ENCODE data around the gene RAP1A. TPM values are rescaled to one million over a fixed set of nuclear protein-coding genes. Genes with fewer than 3 reads are reported as not detected.
A peak's percentile ranks its signal among the peaks of the same experiment; 100 is the strongest.

The RAP1A gene
- total and polyA plus RNA-seq, 2 donors (not counting 3 experiments of a cell fraction or from before 2014, with no cell fraction given) = 17.8 to 56.4 TPM

DNA sequence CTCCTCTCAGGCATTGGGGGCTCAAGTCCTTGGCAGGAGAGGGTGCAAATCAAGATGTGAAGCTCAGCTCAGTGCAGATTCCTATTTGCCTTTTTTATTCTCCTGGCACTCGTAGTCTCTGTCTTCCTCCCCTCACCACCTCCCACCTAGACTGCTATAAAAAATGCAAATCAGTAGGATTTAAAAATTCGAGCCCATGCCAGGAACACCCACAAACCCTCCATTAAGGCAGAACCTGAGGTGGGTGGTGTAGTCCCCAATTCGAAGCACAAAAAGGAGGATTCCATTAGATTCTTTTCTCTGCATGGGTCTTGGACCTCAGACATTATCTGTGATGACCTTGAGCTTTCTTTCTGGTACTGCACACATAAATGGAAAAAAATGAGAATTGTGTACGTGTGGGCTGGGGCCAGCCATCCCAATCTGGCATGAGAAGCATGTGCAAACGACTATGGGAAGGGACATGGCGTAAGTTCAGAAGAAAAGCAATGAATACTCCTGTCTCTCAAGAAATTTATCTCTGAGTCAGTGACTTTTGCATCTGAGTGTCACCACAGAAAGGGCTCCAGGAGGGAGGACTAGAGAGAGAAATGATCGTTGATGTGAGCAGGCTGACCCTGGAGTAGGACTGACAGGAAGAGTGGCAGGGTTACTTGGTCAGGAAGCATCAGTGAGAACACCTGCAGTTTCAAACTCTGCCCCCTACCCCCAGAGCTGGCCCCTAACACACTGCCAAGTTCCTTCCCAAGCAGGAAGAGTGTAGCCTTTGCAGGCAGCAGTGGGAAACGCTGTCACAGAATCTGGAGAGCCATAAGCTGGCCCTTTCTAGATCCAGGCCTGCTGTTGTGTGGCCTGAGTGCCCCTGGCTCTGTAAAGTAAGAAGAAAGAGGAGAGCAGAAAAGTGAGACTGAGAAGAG is 117.9 kb downstream of the RAP1A start:
- dilution Hi-C loops (cut with MboI; ENCODE audit: extremely low pct_ligation_motif_present, low sequenced_read_pairs) (no loop called here), intact Hi-C loops (cut with micrococcal nuclease) (loop anchor here (10.0 kb wide), 1 partner anchor 773 kb away; the partner anchor contains the start of gene LRIF1)
- ChIA-PET POLR2A (no interaction called here), CTCF (interaction anchor here (1.2 to 6.2 kb wide), 8 partner anchors 9 to 229 kb away, joined by 3 to 66 read pairs (median 8); no protein-coding TSS in a partner anchor)
- no peak overlapping the region for H3K9ac ChIP-seq (replicated peaks; ENCODE audit: extremely low read depth, insufficient read depth, low read length)
- no peaks in the 10 kb centered on the region for H3K79me2 ChIP-seq (ENCODE audit: control insufficient read depth, insufficient read depth, low read length)
- no peaks in the 10 kb centered on the region for H3K9me1 ChIP-seq (replicated peaks; ENCODE audit: control insufficient read depth, extremely low read depth, insufficient read depth, low read length)
- TF ChIP-seq MYC (IDR thresholded peaks at IDR 0.05; ENCODE audit: low read depth, low read length) = no peak
- TF ChIP-seq POLR2A (IDR thresholded peaks at IDR 0.05; ENCODE audit: low read depth, low read length) = no peak
- TF ChIP-seq FOS (IDR thresholded peaks at IDR 0.05; ENCODE audit: borderline replicate concordance, insufficient read depth, low read length) = no peak
- no peak for TF ChIP-seq POLR2AphosphoS5 (IDR thresholded peaks at IDR 0.05; ENCODE audit: insufficient read depth, low read depth, low read length)
- no peak for TF ChIP-seq EZH2 (IDR thresholded peaks at IDR 0.05; ENCODE audit: borderline replicate concordance, low read depth, low read length, severe bottlenecking)
- no peak for TF ChIP-seq GATA2 (IDR thresholded peaks at IDR 0.05; ENCODE audit: insufficient read depth, insufficient read length, low read depth, low read length)
- TF ChIP-seq CTCF (IDR thresholded peaks at IDR 0.05; ENCODE audit: extremely low read depth in 1 of 2, insufficient read depth in 1 of 2, low read depth in 1 of 2, low read length in 2 of 2) = no peak
- TF ChIP-seq MAX (IDR thresholded peaks at IDR 0.05; ENCODE audit: insufficient read depth, insufficient read length) = no peak
- TF ChIP-seq JUN (IDR thresholded peaks at IDR 0.05; ENCODE audit: borderline replicate concordance, insufficient read depth, insufficient read length, low read depth) = no peak
- peaks cover 4 to 6% of the 10 kb centered on the region in 2 experiments for H3K27me3 ChIP-seq (ENCODE audit: control insufficient read depth in 2 of 2, insufficient read depth in 2 of 2, low read length in 2 of 2)
- H3K9me3 ChIP-seq (replicated peaks; ENCODE audit: control insufficient read depth, insufficient read depth, low read length) = no peaks in the 10 kb centered on the region
- peak overlapping the region; percentile 35 for H3K4me2 ChIP-seq (ENCODE audit: insufficient read depth, low read length)
- no peak overlapping the region for H2AFZ ChIP-seq (ENCODE audit: low read depth, low read length)
- no peaks in the 10 kb centered on the region for H4K20me1 ChIP-seq (replicated peaks; ENCODE audit: control insufficient read depth, extremely low read depth, insufficient read depth, low read length)
- peak overlapping the region in 2 of 3 experiments; percentile 1 to 50 for H3K4me3 ChIP-seq (replicated peaks in 1 of 3; ENCODE audit: insufficient read depth in 1 of 3, low read depth in 1 of 3, low read length in 3 of 3)
- DNase-seq (ENCODE audit: low read depth, low spot score) (peak; percentile 14), FAIRE-seq (peak; percentile 57)
- H3K36me3 ChIP-seq (ENCODE audit: control insufficient read depth in 2 of 2, extremely low read depth in 1 of 2, insufficient read depth in 2 of 2, low read length in 2 of 2) = no peaks in the 10 kb centered on the region
- TSS peak; percentile 23 for BruUV-seq (replicated peaks)
- no peak overlapping the region for H3K27ac ChIP-seq (ENCODE audit: insufficient read depth, low read depth, low read length)
- peaks cover 44% of the 10 kb centered on the region for H3K4me1 ChIP-seq (ENCODE audit: control insufficient read depth, extremely low read depth, insufficient read depth, low read length)
